NCI-H2171 treated with DMSO at 0.1 percent for 48 hours (cell line): ENCODE measurements around the gene ABAT.
"Not testable (repeated sequence)": the region's sequence is repeated elsewhere in the genome, so short reads cannot be mapped to it uniquely, and the experiment has no call there.

ENCODE experiments used
- DNase-seq: peaks from one replicate; lab custom pipeline; 2025; lab: John Stamatoyannopoulos, UW

The ABAT gene

DNA sequence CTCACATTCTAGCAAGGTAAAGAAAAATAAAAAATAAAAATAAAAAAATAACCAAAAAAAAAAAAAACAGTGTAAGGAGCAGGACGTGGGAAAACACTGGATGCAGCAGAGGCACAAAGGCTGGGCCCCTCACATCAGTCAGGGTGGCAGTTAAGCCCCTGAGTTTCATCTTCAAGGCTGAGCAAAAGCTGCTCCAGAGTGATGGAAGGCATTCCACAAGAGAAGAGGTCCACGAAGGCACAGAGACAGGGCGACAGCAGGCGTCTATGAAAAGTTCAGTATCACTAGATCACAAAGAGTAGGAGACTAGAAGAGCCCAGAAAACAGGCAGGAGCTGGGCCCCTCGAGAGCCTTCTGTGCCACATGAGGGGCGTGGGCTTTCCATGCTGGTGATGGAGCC lies 111.0 kb downstream of the ABAT start:
- DNase-seq, result no peak

DNA sequence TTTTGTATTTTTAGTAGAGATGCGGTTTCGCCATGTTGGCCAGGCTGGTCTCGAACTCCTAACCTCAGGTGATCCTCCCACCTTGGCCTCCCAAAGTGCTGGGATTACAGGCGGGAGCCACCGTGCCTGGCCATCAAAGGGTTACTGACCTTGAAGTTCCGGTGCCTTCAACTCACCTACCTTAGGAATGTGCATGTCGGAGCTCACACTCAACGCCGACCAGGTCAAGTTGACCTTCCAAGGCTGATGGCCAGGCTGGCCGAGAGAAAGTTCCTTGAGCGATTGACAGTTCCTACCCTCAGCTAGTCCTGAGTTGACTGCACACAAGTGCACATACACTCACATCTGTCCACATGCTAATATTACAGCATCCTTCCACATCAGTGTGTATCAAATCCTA lies 111.9 kb downstream of the ABAT start:
- not testable (repeated sequence) for DNase-seq

DNA sequence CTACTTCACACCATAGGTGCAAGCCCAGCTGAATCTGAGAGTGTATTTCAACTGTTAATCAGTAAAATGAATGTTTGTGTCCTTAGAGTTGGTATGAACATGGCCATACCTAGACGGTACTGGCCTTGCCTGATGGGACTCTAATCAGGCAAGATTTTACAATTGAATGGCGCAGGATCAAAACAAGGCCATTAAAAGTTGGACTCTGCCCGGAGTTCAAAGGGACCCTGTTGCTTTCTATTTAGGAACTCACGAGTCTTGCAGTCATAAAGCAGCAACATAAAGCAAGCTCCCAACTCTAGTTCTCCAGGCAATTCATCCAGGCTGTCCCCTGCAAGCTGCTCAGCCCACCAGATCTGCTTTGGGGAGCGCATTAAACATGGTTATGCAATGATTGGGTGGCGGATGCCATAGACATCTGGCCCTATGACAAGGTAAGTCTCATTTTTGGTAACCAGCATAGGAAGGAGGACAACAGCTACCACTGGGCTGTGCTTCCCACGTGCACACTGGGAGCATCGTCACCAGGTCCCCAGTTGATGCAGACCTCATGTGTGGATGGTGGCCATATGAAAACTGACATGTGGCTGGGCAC lies 114.3 kb downstream of the ABAT start:
- no peak for DNase-seq

DNA sequence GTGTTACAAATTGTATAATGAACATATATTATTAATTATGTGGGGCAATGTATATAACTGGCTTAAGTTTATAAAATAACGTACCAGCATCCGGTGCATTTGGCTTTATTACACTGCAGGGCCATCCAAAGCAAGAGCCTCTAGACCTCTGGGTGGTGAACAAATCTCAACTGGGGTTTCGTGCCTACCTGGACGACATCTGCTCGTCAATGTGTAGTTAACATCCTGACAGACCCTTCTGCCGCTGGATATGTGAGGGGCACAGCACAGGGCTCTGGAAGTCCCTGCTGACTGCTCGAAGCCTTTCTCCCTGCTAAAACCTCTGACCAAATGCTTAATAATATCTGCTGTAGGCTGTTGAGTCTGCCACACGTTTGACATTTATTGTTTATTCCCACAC lies 120.7 kb downstream of the ABAT start:
- no peak for DNase-seq

DNA sequence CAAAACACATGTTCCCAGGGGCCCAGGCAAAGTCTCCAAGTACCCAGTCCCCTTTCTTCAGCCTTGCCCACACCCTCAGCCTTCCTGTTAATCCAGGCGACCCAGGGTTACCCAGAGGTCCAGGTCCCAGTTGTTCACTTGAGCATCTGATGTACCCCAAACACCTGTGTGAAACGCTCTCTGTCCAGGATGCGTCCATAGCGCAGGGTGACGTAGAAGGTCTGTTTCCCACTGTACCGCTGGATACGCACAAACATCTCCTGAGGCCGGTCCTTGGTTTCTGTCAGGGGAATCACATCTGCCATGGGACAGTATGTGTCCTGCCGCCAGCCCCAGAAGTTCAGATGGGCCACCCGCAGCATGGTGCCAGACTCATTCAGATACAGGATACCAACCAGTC lies 121.4 kb downstream of the ABAT start:
- DNase-seq, result no peak

DNA sequence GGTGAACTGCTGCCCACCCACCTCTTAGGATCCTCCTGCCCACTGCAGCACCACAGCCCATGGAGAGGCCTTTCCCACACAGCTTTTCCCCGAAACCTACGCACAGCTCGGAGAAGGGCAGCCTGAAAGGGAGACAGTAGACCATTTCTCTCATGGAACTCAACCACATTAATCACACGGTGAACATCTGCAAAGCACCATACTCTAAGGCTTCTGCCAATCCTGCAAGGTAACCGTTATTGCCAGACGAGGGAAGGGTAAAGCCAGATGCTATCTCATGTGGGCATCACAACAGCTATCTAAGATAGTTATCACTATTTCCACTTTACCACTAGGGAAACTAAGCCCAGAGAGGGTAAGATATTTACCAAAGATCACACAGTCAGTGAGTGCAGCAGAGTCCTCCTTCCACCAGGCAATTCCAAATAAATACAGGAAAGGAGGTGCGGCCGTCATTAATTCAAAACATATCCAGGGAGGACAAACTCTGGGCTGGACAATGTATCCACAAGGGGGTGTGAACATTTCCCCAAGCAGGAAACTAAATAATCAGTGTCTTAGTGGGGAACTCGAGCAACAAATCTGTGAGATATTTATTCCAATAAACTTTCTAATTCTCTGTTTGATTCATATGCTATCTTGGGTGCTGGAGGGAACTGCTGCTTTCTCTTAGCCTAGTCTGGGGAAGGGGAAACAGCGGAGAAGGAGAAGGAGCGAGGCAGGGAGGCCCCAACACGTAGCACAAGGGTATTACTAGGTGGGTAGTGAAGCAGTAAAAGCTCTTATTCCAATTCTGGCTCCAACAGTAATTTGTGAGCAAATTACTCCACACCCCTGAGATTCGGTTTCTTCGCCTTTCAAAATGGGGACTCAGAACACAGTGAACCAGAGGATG lies 122.3 kb downstream of the ABAT start:
- no peak for DNase-seq

DNA sequence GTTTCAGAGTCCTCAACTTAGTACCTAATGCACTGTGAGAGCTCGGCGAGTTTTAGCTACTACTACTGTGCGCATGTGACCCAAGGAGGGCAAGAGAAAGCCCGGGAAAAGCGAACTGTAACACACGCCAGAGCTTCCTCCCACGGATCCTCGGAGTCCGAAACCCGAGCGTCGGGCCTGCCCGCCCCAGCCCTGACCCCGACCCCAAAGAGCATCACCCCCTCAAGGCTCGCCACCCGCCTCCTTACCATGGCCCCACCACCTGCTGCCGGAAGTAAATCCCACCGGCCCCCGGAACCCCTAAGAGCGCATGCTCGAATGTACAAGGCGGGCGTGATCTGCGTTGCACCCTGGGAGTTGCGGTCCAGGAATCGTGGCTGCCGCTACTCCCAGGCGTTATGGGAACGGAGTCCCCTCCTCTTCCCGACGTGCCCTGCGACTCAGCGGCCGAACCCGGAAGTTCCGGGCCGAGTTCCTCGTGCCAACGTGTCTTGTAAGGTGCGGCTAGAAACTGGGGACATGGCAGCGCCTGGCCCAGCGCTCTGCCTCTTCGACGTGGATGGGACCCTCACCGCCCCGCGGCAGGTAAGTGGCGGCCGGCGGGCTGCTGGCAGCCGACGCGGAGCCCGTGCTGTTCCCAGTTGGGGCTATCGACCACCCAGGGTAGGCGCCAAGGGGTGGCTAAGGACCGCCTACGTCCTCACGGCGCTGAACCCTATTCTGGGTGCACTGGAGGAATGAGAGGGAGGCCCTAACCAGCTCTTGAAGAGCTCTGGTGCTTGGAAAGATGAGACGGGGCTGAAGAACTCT lies 123.2 kb downstream of the ABAT start, which contains the start of the genes PMM2 and TMEM186:
Gene PMM2 (plus strand): TSS at position 476 of the 810 bp plus-strand sequence. CDS start 44 bp downstream, at position 520.
Gene TMEM186 (minus strand): TSS at position 276 of the 810 bp plus-strand sequence. CDS start 25 bp downstream, at position 251.
- peak; percentile 96 for DNase-seq

DNA sequence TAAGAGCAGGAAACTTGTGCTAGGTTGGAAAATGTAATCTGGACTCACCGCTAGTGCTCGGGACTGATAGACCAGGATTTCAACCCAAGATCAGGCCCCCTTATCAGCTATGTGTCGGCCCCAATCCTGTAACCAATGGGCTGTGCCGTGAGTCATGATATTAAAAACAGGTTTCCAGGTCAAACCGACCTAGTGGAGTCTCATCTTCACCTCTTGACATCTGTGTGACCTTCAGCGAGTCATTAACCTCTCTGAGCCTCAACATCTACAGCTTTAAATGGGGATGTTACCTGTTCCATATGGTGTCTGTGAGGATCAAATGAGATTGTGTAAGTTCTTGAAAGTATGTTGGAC lies 123.7 kb downstream of the ABAT start:
- no peak for DNase-seq

DNA sequence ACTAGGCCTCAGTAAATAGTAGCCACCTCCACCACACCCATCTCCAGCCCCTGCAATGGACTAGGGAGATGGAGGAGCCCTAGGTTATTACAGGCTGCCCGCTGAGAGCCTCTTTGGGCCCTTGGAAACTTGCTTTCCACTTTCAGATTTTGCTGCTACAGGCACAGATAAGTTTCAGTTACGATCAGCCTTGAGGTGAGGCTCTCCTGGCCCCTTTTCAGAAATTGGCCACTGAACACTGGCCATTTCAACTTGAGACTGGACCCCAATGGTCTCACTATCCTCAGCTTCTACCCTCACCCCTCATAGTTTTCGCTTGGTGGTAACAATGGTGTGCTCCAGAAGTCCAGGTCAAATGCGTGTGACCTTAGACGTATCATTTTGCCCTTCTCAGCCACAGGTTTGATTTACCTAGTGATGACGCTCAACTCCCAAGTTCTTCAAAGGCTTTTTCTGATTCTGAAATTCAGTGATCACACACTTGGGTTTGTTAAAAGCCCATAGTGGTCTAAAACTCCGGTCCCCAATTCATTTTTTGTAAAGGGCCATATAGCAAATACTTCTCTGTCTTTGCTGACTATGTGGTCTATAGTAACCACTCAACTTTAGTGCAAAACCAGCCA lies 124.2 kb downstream of the ABAT start:
- DNase-seq, result no peak

DNA sequence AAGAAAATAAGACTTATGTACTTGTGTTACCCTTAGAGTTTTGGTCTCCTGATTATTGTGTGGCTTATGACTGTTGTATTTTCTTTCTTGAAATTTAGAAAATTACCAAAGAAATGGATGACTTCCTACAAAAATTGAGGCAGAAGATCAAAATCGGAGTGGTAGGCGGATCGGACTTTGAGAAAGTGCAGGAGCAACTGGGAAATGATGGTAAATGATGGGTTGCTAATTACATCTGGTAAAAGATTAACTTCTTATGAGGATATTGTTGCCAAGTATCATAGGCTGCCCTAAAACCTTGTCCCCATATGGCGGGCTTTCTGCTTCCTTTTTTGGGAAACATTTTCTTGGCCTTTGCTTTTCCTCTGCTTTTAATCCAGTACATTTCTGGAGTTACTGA lies 127.3 kb downstream of the ABAT start:
- DNase-seq, result no peak

DNA sequence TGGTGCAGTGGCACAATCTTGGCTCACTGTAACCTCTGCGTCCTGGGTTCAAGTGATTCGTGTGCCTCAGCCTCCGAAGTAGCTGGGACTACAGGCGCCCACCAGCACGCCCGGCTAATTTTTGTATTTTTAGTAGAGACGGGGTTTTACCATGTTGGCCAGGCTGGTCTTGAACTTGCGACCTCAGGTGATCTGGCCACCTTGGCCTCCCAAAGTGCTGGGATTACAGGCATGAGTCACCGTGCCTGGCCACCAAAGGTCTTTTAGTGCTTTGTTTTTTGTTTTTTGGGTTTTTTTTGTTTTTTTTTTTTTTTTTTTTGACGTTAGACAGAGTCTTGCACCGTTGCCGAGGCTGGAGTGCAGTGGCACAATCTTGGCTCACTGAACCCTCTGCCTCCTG lies 129.3 kb downstream of the ABAT start:
- not testable (repeated sequence) for DNase-seq

DNA sequence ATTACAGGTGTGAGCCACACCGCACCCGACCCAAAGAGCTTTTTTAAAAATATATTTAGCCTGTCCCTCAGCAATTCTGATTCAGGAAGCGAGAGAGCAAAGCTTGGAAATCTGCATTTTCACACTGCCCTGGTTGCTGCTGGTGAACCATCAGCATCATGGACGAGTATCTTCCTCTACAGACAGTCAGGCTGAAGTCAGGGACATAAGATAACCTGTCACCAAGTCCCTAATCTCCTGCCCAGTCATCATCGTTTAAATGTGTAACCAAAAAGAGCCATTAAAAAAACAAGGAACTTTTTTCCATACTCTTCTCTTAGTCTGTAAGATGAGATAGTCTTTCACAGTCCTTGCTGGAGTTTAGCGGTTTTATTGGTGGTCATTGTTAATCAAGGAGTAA lies 129.9 kb downstream of the ABAT start:
- no peak for DNase-seq

DNA sequence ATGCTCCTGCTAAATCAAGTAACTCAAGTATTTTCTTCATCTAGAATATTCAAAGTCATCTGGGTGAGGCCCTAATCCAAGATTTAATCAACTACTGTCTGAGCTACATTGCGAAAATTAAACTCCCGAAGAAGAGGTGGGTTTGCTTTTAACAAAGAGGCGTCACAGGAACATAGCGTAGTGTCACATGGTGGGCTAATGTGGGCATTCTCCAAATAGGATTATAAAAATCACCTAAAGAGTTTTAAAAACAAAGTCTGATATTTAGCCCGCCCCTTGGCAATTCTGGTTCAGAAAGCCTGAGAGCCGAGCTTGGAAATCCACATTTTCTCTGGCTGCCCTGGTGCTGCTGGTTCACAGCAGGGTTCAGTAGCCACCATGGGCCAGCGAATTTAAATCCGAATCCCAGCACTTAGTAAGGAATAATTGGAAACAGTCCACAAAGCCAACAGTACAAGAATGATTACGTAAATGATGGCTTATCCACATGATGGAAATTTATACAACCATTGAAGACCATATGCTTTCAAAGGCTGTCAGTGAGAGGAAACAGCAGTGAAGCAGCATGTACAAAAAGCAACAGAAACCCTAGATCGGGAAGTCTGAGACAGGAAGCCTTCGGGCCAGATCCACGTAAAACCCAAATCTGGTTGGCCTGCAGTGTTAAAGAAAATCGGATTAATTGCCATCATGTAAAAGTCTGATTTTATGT lies 132.0 kb downstream of the ABAT start:
- DNase-seq, result no peak

DNA sequence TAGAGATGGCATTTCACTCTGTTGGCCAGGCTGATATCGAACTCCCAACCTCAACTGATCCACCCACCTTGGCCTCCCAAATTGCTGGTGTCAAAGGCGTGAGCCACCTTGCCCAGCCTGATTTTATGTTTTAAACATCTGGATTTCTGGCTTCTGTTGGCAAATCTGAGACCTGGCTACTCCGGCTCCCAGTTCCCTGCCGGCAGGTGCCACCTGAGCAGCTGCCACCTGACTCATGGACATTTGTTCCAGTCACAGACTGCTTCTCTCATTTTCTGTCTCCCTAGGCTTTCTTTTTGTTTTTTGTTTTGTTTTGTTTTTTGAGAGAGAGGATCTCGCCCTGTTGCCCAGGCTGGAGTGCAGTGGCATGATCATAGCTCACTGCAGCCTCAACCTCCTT lies 132.8 kb downstream of the ABAT start:
- DNase-seq, result no peak

DNA sequence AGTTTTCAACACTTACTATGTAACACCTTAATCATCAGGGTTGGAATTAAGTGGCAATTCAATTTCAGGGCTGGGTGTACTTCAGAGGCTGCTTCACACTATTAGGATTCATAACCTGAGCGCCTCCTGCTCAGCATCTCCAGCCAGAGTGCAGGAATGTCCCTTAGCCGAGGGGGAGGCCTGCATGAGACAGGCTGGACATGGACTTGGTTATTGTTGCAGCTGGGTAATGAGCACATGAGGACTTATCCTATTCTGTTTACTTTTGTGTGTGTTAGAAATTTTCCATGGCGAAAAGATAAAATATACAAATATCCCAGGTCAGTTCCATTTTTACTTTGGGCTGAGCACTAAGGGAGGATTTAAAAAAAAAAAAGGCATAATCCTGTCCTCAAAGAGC lies 133.6 kb downstream of the ABAT start:
- DNase-seq, result no peak

DNA sequence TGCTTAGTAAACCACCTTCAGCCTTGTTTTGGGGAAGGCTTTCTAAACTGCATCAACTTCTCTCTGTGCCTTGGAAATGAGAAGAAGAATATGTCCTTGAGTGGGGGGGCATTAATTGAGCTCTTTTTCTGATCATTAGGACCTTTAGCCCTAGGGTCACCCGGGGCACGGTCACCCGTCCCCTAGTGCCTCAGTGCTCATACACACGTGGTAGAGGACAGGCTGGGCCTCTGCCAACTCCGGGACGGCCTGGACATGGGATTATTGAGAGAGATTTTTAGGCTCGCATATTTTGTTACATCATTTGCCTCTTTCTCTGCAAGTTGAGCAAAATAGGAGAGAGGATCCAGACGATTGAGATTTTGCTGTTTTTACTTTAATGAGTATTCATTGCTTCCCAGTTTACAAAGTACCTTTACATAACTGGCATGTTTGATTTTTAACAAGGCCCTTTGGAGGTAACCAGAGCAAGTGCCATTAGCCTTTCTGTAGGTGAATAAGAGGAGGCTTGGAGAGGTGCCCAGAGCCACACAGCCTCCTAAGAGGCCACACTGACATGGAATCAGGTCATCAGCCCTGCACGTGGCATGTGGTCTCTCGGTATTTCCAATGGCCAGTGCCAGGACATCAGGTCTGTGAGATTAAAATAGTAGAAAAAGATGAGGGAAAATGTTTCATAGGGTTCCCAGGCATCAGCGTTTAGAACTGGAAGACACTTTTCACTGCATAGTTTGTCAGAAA lies 134.4 kb downstream of the ABAT start:
- no peak for DNase-seq

DNA sequence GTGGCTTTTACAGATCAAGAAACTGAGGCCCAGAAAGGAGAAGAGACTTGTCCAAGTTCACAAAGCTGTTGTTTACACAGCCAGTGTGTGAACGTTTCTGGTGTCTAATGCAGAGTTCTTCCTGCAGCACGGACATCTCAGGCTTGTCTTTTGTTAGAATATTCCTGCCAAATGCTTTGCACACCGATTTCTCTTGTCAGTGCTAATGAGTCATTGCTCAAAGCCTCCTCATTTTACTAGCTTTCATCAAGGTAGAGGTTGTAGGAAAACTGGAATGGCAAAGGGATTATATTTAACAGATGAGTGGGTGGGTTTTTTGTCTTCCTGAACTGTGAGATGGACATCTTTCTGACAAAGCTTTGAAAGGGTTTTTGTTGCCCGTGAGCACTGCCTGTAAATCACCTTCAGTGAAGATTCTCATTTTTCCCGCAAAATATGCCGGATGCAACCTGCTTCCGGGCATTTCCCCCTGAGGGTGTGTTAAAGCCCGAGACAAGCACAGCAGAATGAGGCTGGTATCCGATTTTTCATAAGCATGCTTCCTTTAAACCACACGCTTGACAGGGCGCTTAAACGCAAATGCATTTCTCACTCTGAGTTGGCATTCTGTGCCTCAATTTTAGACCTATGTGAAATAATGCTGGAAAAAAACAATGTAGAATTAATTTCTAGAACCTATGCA lies 137.9 kb downstream of the ABAT start:
- no peak for DNase-seq

DNA sequence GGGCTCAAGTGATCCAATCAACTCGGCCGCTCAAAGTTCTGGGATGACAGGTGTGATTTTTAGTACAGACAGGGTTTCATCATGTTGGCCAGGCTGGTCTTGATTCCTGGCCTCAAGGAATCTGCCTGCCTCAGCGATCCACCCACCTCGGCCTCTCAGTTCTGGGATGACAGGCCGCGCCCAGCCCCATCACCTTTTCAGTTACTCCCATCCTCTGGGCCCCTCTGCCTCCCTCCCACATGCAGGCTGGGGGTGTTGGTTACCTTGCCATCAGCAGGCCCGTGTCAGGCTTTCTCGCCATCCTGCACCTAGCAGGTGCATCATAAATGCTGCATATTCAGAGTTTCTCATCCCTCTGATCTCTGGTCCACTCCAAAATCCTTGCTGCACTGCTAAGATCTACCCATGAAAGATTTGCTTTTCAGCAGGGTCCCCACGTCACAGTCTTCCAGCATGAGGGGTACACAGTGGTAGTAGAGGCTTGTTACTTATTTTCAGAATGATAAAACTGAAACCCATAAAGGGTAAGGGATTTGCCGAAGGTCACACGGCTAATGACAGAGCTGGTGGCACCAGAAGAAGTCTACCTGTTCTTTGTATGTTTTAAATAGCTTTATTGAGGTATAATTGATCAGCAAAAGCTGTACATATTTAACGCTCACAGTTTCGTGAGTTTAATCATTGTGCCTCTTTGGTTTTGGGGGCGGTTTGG lies 139.8 kb downstream of the ABAT start:
- no peak for DNase-seq

DNA sequence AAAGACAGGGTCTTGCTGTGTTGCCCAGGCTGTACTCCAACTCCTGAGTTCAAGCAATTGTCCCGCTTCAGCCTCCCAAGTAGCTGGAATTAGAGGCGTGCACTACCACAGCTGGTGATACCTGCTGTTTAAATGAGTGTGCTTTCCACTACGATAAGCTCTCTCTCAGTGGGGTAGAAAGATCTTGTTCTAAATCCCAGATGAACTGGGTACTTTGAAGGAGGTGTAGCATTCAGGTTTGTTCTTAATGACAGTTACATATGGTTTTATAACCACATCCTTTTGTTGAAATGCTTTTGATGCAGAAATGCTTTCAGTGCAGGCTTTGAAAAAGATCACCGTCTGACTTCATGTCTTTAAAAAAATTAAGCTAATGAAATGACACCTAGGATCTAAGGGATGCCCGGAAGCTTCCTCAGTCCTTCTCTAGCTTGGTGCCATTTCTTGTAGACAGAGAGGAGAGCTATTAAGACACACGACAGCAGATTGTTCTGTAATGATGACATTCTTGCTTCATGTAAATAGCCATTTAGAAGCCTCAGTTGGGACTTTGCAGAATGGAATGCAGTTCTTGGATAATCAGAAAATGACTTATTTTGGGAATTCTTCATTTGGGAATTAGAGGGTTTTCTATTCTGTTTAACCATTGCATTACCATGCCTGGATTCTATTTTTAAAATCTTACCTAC lies 142.7 kb downstream of the ABAT start:
- no peak for DNase-seq
